Measurements from ENCODE around the gene GADD45A.
"Not testable (repeated sequence)": the region's sequence is repeated elsewhere in the genome, so short reads cannot be mapped to it uniquely, and the experiment has no call there.

The GADD45A gene

GRCh38 chr1:67685067-67685557 lies at the start of gene GADD45A:
Gene GADD45A (plus strand): TSS chr1:67685201. CDS start chr1:67685495, 294 bp downstream.
- FAIRE-seq = peak; percentile 97
- DNase-seq (ENCODE audit: extremely low spot score, insufficient read length, low read depth) = peak; percentile 94

- FAIRE-seq = no peak
- no peak for DNase-seq (ENCODE audit: extremely low spot score, insufficient read length, low read depth)
Measured at GRCh38 chr1:67636146-67636545, 48.9 kb upstream of the GADD45A start.

GRCh38 chr1:67639361-67639760 lies 45.6 kb upstream of the GADD45A start:
- no peak for DNase-seq (ENCODE audit: extremely low spot score, insufficient read length, low read depth)
- no peak for FAIRE-seq

- FAIRE-seq (no peak), DNase-seq (ENCODE audit: extremely low spot score, insufficient read length, low read depth) (no peak)
Measured at GRCh38 chr1:67642629-67643028, 42.4 kb upstream of the GADD45A start.

GRCh38 chr1:67644566-67644965 lies 40.4 kb upstream of the GADD45A start:
- no peak for FAIRE-seq

GRCh38 chr1:67645495-67646144 lies 39.4 kb upstream of the GADD45A start:
- DNase-seq (ENCODE audit: extremely low spot score, insufficient read length, low read depth) (no peak), FAIRE-seq (no peak)

More at GRCh38 chr1:67644566-67644965, 40.4 kb upstream of the GADD45A start:
- DNase-seq (ENCODE audit: extremely low spot score, insufficient read length, low read depth) = no peak

GRCh38 chr1:67646145-67647035 lies 38.6 kb upstream of the GADD45A start:
- FAIRE-seq = no peak

GRCh38 chr1:67647036-67647798 lies 37.8 kb upstream of the GADD45A start:
- no peak for FAIRE-seq
- no peak for DNase-seq (ENCODE audit: extremely low spot score, insufficient read length, low read depth)

More at GRCh38 chr1:67646145-67647035, 38.6 kb upstream of the GADD45A start:
- no peak for DNase-seq (ENCODE audit: extremely low spot score, insufficient read length, low read depth)

GRCh38 chr1:67647814-67648358 lies 37.1 kb upstream of the GADD45A start:
- DNase-seq (ENCODE audit: extremely low spot score, insufficient read length, low read depth) (no peak), FAIRE-seq (no peak)

- DNase-seq (ENCODE audit: extremely low spot score, insufficient read length, low read depth) = no peak
- no peak for FAIRE-seq
Measured at GRCh38 chr1:67648582-67649326, 36.2 kb upstream of the GADD45A start.

- DNase-seq (ENCODE audit: extremely low spot score, insufficient read length, low read depth) (no peak), FAIRE-seq (no peak)
Measured at GRCh38 chr1:67650061-67650460, 34.9 kb upstream of the GADD45A start.

- no peak for FAIRE-seq
Measured at GRCh38 chr1:67651031-67651430, 34.0 kb upstream of the GADD45A start.

GRCh38 chr1:67652800-67653199 lies 32.2 kb upstream of the GADD45A start:
- FAIRE-seq (no peak), DNase-seq (ENCODE audit: extremely low spot score, insufficient read length, low read depth) (no peak)

More at GRCh38 chr1:67651031-67651430, 34.0 kb upstream of the GADD45A start:
- no peak for DNase-seq (ENCODE audit: extremely low spot score, insufficient read length, low read depth)

- DNase-seq (ENCODE audit: extremely low spot score, insufficient read length, low read depth) = no peak
- no peak for FAIRE-seq
Measured at GRCh38 chr1:67653304-67653703, 31.7 kb upstream of the GADD45A start.

GRCh38 chr1:67655581-67655980 lies 29.4 kb upstream of the GADD45A start:
- FAIRE-seq (no peak), DNase-seq (ENCODE audit: extremely low spot score, insufficient read length, low read depth) (no peak)

GRCh38 chr1:67657152-67657551 lies 27.8 kb upstream of the GADD45A start:
- DNase-seq (ENCODE audit: extremely low spot score, insufficient read length, low read depth); FAIRE-seq: not testable (repeated sequence)

- DNase-seq (ENCODE audit: extremely low spot score, insufficient read length, low read depth) (no peak), FAIRE-seq (no peak)
Measured at GRCh38 chr1:67659229-67659628, 25.8 kb upstream of the GADD45A start.

GRCh38 chr1:67662884-67663283 lies 22.1 kb upstream of the GADD45A start:
- FAIRE-seq (no peak), DNase-seq (ENCODE audit: extremely low spot score, insufficient read length, low read depth) (no peak)

- DNase-seq (ENCODE audit: extremely low spot score, insufficient read length, low read depth) = no peak
- FAIRE-seq = no peak
Measured at GRCh38 chr1:67664048-67664447, 21.0 kb upstream of the GADD45A start.
